NCI-H1092 treated with DMSO at 0.1 percent for 48 hours (cell line): ENCODE results near the gene SLC25A10.
"Not testable (repeated sequence)": the region's sequence is repeated elsewhere in the genome, so short reads cannot be mapped to it uniquely, and the experiment has no call there.

Experiments
- DNase-seq: peaks from one replicate; lab custom pipeline; 2025; lab: John Stamatoyannopoulos, UW

The SLC25A10 gene

GRCh38 chr17:81722184-81723120, 10.4 kb downstream of the SLC25A10 start:
- DNase-seq: no peak

DNA sequence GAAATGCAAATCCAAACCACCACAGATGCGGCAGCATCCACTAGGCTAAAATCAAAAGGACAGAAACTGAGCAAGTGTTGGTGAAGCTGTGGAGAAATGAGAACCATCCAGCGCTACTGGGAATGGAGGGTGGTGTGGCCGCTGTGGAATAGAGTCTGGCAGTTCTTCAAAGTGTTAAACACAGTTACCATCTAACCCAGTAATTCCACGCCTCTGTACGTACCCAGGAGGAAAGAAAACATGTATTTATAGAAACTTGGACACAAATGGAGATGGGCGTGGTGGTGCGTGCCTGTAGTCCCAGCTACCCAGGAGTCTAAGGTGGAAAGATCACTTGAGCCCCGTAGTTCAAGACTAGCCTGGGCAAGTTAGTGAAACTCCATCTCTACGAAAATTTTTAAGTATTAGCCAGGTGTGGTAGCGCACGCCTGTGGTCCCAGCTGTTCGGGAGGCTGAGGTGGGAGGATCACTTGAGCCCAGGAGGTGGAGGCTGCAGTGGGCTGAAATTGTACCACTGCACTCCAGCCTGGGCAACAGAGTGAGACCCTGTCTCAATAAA, 11.6 kb downstream of the SLC25A10 start:
- no peak for DNase-seq

DNA sequence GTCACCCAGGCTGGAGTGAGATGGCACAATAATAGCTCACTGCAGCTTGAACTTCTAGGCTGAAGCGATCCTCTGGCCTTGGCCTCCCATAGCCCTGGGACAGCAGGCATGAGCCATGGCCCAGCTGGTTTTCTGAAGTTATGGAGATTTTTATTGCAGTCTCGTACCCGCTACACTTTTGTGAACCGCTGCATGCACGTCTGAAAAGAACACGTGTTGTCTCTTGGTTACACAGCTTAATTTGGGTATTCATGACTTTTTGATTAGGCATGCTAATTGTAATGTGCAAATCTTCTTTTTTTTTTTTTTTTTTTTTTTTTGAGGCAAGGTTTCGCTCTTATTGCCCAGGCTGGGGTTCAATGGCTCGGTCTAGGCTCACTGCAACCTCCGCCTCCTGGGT, 13.4 kb downstream of the SLC25A10 start:
- no peak for DNase-seq

DNA sequence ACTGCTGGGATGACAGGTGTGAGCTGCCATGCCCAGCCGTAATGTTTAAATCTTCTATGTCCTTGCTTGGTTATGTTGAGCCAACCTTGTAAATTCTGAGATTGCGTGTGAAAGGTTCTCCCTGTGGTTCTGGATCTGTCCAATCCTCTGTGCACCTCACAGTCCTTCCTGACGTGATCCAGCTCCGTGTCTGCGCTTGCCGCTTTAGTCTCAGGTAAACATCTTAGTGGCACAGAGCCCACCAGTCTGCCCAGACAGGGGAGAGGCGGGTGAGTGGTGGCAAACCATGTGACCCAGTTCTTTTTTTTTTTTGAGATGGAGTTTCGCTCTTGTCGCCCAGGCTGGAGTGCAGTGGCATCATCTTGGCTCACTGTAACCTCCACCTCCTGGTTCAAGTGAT, 13.9 kb downstream of the SLC25A10 start:
- DNase-seq: no peak

GRCh38 chr17:81727324-81728031, 15.4 kb downstream of the SLC25A10 start:
- peak; percentile 66 for DNase-seq

DNA sequence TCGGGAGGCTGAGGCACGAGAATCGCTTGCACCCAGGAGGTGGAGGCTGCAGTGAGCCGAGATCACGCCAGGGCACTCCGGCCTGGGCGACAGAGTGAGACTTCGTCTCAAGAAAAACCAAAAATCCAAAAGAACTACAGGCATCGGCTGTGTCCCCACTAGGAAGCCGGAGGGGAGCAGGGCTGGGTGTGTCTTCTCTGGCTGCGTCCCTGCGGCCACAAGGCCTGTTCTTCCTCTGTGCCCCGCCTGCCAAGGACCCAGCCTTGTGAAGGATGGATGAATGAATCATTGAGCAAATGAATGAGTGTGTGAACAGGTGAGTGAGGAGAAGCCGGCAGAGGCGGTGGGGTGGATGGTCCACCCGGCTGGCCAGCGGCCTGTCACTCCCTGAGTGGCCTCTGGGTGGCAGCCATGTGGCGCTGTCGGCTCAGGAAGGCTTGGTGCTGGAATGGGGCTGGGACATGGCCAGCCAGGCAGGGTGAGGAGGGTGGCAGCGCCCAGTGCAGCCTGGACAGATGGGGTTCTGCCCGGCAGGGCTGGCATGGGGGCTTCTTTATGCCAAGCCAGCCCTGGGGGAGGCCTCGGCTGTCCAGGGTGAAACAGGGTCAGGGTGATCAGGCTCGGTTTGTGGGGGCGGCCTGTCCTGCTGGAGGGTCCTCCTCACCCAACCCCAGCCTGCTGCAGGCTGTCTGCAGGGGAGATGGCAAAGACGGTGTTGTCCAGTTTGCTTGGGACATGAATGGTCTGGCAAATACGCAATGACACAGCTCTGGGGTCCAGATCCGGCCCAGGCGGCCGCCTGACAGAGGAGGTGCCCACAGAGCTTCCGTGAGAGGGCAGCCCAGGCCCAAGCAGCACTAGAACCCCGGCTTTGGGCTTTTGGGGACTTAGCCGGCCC, 21.7 kb downstream of the SLC25A10 start:
- DNase-seq: peak; percentile 61

DNA sequence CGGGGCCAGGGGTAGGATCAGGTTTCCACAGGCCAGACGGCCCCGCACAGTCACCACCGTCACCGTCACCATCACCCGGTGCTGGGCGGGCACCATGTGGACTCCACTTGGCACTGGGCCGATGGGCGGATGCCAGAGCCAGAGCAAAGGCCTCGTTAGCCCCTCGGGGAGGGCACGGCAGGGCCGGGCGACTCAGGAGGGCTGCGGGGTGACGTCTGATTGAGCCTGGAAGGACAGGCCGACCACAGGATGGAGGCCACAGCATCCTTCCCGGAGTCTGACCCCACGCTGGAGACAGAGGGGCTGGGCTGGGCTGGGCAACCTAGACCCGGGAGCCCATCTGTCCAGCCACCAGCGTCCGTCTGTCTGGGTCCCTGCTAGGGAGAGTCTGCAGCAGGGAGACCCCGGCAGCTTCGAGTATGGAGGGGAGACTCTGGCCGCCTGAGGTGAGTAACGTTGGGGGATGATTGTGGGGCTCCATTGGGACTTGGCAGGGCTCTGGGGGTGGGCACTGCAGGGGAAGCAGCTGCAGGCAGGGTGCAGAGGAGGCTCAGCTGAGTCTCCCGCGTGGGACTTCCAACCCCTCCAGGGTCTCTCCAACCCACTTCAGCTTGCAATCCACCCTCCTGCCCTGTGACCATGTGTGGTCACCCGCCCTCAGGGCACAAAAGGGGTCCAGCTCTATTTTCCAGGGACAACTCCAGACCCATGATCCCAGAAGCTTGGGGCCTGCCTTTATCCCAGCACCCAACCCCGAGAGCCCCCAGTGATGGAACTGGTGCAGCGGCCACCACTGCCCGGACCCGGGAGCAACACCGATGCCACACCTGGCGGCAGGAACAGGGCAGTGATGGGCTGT, 22.6 kb downstream of the SLC25A10 start:
- DNase-seq: peak; percentile 7

- no peak for DNase-seq
Measured at GRCh38 chr17:81735264-81736102, 23.4 kb downstream of the SLC25A10 start.

DNA sequence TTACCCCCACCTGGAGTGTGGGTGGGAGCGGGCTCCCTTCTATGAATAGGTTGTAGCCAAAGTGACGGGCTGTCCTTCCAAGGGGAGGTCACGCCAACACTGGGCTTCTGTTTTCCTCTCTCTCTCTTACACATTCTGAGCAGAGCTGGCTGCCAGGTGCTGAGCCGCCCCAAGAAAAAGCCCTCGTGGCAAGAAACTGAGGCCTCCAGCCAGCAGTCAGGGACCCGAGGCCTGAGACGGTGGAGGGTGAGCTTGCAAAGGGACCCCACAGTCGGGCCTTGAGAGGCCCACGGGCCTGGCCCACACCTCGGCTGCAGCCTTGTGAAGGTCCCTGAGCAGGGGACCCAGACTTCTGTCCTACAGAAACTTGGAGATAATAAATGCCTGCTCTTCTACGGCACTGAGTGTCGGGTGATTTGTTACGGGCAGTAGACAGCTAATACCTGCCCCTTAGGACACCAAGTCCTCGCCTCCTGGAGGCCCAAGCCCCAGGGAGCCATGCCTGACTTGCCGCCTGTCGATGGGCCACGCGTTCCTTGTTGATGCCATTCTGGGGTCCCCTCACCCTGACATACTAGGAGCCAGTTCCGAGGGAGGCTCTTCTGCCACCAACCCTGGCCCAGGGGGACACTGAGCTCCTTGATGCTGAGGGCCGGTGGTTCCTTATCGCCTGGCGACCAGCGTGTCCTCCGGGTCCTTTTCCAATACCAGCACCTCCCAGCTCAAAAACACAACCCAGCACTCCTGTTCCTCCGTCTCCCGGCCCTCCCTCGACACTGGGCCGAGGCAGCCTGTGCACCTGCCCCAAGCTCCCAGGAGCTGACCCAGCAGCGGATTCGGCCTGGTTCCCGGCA, 26.1 kb downstream of the SLC25A10 start:
- DNase-seq: no peak

DNA sequence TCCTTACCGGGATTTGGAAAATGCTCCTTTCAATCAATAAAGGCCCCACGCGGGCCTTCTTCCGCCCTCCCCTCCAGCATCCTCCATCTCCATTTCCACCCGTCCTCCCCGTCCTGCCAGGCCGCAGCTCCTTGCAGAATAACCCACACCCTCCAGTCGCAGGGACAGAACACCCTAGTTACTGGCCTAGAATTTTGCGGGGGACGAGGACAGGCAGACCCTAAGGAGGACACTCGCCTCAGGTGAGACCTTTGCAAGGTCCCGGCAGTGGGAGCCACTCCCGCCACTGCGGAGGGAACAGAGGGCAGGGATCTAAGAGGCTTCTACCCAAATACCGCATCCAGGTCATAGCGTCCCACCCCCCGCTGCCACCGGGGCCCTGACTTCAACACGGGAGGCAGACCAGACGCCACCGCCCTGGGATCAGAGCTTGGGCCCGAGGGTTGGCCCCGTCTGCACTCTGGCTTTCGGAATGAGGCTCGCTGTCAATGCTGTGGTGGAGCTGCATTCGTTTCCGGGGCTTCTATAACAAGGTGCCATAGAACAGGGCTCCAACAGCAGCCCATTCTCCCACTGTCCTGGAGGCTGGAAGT, 26.8 kb downstream of the SLC25A10 start:
- DNase-seq: no peak

GRCh38 chr17:81739593-81739992, 27.5 kb downstream of the SLC25A10 start:
- not testable (repeated sequence) for DNase-seq

DNA sequence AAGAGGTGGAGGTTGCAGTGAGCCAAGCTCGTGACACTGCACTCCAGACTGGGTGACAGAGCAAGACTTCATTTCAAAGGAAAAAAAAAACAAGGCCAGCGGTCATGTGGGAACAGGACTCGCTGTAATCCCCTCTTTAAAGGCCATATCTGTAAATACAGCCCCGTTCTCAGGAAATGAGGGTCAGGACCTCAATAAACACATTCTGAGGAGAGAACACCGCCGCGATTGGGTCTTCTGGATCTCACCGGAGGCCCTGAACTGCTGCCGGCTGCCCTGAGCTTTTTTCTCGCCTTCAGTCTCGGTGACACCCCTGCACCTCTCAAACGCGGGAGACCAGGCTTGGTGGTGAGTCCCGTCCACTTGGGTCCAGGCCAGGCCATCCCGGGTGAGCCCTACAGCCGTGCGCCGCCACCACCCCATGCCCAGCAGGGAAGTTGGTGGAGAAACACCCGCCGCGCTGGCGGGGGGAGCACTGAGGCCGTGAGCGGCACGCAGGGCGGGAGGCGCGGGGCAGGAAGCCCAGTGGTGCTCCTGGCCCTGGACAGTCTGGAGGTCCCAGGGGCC, 28.4 kb downstream of the SLC25A10 start:
- no peak for DNase-seq

- DNase-seq: no peak
Measured at GRCh38 chr17:81741049-81741593, 29.0 kb downstream of the SLC25A10 start.

DNA sequence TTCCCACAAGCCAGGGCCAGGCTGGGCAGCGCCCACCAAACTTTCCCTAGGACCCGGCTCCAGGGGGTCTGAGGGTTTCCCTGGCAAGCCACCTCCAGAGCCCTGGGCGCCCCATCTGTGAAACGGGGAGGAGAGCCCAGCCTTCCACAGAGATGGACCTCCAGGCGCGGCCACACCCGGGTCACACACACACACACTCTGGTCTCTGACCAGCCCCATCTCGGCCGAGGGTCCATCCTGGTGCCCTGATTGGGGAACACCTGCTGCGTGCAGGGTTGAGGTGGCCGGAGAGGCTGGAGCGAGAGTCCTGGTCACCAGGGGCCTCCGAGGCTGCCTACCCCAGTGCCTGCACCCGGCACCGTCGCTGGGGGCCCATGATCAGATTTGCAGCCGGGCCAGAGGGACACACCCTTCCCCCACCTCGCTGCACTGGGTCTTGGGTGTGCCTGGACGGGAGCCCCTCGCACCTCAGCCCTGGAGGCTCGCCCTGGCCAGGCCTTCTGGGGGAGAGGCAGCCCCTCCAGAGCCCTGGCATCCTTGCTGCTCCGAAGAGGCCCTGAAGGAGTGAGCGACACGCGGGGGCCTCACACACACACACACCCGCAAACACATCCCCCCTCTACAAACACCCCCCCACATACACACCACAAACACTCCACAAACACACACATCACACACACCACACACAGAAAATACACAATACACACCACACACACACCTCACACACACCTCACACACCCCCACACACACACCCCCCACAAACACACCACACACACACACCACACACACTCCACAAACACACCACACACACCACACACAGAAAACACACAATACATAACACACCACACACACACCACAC, 29.7 kb downstream of the SLC25A10 start:
- DNase-seq: no peak
